HG03175 (cell line): ENCODE results near the gene STIP1.

ENCODE experiments used
- ATAC-seq: cut with Tn5 transposase; IDR thresholded peaks from one replicate; pipeline ENCODE4 v1.9.1; 2021; ENCODE audit warnings: mild to moderate bottlenecking, moderate library complexity; ENCODE audit not compliant: unreplicated experiment

The STIP1 gene

DNA sequence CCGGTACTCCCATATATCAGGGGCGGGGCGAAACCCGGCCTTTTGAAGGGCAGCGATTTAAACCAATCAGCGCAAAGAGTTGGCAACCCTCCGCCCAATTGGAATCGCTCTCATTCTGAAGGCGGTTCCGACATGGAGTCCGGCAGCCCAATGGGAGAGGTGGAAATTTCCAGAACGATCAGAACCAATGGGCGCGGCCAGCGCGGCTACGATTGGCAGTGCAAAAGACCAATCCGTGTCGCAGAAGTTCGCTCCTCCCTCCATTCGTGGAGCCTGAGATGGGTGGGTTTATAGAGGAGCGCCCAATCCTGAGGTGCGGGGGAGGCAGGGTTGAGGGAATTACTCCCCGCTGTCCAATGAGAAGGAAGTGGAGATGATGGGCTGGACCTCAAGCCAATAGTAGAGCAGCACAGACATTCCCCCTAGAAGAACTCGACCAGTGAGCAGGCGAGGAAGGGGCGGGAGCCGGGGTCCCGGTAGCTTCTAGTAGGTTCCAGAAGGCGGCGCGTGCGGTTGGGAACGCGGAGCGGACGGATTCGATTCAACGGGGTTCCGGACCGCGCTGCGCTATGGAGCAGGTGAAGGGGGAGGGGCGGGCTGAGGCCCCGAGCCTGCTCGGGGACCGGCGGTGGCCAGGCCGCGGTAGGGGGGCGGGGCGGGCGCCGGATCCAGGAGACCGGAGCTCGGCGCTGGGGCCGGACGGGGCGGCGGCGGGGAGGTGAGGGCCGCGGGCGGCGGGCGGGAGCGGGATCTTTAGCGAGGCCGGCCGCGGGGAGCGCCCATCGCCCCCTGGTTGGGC, at the start of gene STIP1:
Gene STIP1, plus strand, starts transcription at position 479 of the 799 bp plus-strand sequence. Its CDS starts 91 bp downstream, at position 570.
- ATAC-seq: peak; percentile 86

DNA sequence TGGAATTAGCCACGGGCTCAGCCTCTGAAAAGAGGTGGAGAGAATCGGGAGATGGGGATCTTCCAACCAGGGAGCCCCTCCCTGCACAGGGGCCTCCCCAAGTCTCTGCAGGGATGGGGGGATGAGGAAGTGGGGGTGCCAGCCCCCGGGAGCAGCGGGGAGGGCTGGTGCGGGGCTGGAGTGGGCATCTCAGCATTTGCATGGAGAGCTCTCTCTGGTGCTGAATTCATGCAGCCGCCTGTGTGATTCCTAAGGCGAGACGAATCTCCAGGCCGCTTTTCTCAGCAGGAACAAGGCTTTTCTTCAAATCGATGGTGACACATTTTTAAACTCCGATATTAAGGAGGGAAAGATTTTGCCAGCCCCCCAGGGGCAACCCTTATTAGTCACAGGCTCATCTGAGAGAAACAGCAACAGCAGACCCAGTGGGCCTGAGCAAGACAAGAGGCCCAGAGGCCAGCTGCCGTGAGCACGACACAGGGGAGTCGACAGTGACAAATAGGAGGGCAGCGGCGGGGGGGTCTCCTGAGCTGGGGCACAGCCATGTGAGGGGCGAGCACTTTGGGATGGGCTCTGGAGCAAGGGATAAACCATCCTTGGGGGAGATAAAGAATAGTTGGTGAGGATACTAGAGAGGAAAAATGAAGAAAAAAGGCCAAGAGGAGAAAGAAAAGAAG, 49.1 kb upstream of the STIP1 start:
- ATAC-seq: no peak

DNA sequence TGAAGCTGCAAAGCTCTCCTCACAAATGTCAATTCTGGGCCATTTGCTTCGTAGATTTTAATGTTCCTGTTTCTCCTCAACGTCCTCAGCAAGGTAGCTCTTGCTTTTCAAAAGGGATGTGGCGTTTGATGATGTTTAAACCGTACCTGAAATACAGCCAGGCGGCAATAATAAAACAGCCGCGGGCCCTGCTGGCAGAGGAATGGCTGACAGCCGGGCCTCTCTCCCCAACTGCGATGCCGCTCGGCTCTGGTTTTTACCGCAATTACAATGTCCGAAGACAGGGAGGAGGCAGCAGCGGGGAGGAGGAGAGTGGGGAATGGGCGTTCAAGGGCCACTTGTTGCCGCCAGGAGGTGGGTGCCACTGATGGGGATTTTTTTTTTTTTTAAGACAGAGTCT, 47.6 kb upstream of the STIP1 start:
- ATAC-seq: no peak

DNA sequence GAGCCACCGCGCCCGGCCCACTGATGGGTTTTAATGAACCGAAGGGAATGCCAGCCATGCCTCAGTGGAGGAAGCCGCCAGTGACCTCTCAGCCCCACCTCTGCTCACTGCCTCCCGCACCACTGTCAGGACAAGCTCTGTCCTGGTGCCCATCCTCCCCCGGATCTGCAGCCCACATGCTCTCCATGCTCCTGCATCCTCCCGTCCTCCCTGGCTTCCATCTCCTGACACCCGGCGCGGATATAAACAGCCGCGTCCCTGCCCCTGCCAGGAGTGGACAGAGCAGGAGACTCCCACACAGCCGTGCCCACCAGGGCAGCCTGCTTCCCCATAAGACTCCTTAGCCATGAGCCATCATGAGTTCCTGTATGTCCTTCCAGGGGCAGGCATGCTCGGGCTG, 46.9 kb upstream of the STIP1 start:
- no peak for ATAC-seq

DNA sequence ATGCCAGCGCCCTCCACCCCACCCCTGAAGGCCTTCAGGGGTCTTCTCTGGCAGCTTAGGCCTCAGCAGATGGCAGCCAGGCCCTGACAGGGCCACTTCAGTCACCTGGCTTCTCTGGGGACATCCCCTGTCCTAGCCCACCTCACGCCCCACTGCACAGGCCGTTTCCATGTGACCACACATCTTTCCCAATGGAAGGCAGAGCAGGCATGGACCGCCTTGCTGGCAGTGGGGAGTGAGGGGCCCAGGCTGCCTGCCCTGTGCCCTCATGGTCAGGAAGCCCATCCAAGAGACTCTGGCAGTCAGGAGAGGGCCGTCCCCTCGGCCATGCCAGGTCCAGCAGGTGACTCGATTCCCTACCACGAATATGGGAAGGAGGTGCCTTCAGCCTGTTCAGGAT, 45.9 kb upstream of the STIP1 start:
- no peak for ATAC-seq

DNA sequence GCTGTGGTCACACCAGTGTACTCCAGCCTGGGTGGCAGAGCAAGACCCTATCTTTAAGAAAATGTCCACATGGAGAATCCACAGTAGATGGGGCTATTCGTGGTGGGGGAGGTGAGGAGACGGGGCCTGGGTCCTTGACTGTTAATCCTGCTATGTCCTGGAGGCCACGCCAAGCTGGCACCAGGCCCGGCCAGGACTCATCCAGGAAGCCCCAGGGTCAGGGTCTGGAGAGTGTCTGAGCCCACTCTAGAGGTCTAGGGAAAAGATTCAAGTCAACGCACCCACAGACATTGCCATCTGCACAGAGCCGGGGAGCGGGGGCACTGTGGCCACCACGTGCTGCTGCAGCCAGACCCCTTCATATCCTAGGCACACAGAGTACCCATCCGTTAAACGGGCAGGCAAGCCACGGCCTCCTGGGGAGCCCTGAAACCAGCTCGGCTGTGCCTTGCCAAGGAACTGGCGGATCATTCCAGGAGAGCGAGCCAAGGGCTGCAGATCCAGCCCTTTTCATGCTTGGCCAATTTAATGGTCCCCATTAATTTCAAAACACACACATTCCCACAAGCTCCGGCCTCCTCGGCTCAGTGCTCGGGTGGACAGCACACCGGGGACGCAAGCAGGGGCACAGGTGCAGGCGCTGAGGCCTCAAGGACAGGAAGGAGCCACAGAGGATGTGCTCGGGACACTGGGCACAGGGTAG, 44.7 kb upstream of the STIP1 start:
- no peak for ATAC-seq

DNA sequence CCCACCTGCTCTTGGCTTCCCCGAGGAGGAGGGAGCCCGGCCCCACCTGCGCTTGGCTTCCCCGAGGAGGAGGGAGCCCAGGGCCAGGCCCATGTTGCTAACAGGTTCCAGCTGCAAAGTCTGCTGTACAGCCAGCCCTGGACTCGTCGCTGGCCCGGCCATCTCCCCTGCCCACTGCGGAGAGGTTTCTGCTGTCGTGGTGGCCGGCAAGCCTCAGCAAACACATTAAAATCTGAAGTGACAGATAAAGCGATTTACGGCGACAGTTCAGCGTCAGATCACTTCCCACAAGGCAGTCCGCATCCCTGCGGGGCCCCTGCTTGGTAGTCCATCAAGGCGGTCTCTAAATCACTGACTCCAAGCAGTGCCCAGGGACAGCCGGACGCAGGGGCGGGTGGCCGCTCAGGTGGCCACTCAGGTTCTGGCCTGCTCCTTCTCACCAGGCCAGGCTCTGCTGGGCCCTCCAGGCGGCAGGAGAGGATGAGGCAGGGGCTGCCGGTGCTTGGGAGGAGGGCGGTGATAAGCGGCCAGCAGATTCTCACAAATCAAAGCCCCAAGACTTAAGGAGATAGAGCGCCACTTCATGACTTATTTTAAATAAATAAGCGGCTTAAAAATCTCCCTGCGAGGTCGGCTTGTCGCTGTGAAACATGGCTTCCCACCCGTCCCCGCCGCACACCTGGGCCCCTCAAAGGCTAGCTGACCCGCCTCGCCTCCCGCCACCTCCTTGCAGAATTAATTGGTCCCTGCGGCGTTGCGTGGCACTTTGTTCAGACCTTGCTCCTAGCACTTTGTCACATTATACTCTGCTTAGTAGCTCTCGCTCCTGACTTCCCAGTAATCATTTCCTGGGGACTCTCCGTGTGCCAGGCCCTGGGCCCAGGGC, 41.1 kb upstream of the STIP1 start:
- no peak for ATAC-seq

DNA sequence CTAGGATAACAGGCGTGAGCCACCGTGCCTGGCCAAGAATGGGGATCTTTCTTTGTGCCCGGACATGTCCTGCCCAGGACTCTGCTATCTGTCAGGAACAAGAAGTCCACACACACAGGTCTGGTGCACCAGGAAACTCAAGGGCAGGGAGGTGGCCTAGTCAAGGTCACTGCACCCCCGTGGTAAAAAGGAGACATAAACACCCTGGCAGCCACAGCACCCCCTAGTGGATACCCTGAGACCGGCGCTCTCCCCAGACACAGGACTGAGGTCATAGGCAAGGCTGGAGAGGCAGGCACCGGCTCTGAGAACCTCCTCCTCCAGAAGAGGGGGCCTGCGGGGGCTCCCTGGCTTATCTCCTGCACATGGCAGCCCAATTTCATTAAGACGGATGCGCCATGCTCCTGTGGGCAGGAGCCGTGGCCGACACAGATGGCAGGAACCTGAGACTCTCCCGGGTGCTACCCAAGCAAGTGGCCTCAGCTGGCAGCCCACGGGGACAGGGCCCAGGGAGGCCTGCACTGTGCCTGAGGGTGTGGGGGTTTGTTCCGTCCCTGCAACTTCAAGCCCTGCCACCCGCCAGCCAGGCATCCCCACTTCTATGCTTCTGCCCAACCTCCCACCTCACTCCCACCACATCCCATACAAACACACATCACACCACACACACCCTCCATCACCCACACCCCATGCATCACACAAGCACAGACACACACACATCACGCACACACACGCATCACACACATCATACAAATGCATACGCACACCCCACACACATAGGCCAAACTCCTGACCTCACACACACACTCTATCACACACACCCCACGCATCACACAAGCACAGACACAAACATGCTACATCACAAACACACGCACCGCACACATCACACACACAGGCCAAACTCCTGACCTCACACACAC, 39.7 kb upstream of the STIP1 start:
- ATAC-seq: no peak

DNA sequence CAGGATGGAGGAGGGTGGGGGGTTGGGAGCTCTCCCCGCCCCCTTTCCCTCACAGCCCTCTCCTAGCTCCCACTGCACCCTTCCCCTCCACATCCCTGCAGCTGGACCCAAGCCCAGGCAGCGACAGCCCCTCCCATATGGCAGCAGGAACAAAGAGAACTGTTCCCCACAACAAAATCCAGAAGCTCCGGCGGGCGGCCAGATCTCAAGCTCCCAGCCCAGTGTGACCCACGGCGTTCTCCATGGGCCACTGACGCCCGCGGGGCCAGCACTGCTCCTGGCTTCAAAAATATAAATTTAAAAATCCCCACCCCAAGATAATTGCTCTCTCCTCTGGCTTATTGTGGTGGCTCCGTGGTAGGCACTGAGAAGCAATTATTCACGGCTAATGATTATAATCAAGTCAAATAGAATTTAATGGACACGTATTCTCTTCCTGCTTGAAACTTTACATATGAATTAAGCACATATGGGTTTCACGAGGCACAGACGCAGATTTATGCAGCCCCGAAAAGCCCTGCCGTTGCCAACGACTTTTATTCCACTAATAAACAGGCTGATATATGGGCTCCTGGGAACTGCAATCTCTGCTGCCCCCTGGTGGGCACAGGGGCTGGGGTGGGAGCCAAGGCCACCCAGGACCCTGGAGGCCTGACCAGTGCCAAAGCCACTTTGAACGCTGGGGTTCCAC, 37.6 kb upstream of the STIP1 start:
- no peak for ATAC-seq

DNA sequence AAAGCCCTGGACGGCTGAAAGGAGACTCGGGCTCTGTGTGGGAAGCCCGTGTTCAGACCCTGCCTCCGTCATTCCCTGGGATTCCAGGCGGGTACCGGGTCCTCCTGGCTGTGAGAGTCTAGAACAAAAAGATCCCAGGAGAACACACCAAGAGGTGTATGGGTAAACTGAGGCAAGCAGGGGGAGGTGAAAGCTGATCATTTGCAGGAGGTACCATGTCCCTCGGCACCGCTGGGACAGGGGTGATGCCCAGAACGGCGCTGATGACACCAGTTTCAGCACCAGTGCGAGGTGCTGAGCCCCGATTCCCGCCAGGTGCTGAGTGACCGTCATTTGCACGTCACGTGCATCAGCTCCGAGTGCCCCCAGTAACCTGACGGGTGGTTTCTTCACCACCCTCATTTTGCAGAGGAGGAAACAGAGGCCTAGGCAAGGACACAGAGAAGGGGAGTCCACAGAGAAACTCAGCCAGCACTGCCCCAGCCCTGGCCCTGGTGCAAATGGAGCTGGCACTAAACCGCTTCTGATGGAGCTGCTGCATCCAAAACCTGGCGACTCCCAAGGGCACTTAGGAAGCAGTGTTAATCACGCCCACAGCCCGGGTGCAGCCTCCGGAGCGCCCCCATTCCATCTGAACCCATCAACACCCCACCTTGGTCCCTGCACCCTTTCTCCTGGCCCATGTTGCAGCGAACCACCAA, 36.9 kb upstream of the STIP1 start:
- no peak for ATAC-seq

DNA sequence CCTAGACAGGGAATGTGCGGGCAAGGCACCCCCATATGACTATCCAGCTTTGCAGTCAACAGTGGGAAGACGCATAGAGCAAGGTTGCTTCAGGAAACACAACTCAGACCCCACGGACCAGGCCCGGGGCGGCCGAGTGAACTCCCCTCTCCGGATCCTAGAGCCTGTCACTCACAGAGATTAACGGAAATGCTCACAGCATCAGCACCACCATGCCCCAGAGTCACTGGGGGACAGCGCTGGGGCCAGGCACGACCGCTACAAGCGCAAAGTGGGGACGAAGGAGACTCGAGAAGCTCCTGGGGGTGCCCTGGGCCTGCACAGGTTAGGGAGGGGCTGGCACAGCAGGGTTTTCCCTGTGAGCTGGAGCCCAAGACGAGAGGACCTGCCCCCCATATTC, 35.9 kb upstream of the STIP1 start:
- ATAC-seq: no peak

DNA sequence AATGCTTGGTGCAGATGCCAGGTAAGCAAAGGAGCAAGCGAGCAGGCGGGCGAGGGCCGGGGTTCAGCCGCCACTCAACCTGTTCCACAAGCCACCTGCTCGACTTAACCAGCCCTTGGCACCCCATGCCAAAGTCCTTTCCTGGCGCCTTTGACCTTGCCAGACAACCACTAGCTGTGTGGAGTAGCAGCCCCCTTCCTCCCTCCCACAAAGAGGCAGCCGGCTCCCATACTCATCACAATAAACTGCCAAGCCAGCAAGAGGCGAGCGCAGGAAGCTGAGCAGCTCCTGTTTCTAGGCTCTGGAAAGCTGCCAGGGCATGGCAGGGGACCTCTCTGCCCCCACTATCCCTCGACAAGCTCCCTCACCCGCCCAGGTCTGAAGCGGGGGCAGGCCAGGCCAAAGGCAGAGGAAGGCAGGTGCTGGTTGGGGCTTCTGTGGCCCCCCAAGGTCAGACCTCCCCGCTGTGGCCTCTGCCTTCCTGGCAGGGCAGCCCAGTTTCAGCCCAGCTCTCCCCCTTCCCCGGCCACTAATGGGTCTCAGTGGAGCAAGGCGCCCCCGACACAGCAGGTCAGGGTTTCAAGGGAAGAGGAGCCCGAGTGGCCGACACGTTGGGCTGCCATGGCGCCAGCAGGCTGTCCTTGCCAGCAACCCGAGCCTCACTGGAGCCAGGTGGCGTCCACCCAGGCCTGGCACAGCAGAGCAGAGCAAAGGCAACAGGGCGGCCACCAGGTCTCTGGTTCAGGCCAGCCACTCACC, 35.3 kb upstream of the STIP1 start:
- ATAC-seq: no peak

DNA sequence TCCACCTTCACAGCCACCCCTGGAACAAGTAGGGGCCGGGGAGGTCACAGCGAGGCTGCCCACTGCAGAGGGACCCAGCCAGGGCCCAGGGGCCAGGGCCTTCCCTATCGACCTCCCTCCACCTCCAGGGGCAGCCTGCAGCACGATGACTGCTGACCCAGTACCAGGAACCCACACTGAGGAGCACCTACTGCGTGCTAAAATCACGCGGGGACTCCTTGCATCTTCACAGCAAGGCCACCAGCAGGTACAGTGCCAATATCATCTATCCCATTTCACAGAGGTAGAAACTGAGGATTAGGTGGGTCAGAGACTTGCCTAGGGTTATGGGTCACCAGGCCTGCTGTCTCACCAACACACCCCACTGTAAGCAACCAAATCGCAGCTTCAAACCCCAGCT, 34.6 kb upstream of the STIP1 start:
- ATAC-seq: no peak

DNA sequence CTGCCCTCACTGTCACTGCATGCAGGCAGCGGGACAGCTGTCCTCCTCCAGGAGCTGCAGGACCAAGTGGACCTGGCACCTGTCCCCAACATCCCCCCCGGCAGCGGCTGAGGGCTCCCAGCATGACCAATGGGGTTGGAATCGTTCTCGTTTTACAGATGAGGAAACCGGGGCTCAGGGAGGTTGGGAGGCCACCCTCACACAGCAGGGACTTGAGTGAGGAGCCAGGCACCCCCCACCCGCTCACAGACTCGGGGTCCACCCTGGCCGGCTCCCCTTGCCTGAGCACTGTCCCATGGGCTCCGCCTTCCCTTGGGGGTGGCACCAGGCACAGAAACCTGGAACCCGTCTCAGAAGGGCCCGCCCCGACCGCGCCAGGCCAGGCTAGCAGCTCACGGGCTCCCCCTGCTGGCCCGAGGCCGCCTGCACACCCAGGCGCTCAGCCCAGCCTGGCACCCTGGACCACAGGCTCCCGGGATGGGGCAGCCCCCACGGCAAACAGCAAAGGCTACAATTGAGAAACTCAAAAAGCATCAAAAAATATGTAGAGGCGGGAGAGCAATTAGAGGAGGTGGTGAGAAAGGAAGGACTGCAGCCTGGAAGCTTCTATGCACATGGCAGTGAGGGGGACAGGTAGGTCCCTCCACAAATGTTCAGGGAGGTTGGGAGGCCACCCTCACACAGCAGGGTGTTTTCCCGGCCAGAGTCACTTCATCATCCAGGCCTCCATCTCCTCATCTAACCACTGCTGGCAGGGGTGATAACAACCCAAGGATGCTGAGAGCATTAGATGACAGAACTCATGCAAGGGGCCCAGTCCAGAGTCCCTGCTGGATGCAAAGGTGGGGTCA, 32.9 kb upstream of the STIP1 start:
- no peak for ATAC-seq

DNA sequence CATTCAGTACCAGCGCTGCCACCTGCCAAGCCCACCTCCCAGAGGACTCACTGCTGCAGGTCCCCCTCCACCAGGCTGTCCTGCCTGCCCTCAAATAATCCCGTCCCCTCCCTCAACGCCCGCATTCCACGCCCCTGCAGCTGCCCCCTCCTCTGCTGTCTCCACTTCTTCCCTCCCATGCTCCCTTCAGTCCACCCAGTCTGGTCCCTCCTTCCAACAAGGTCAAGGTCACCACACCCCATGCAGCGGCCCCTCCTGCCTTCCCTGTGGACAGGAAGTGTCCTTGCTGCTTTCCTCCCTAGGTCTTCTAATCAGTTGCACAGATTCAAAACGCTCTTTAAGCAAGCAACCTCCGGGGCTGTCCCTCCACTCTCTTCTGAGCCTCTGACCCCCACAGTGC, 32.2 kb upstream of the STIP1 start:
- no peak for ATAC-seq

DNA sequence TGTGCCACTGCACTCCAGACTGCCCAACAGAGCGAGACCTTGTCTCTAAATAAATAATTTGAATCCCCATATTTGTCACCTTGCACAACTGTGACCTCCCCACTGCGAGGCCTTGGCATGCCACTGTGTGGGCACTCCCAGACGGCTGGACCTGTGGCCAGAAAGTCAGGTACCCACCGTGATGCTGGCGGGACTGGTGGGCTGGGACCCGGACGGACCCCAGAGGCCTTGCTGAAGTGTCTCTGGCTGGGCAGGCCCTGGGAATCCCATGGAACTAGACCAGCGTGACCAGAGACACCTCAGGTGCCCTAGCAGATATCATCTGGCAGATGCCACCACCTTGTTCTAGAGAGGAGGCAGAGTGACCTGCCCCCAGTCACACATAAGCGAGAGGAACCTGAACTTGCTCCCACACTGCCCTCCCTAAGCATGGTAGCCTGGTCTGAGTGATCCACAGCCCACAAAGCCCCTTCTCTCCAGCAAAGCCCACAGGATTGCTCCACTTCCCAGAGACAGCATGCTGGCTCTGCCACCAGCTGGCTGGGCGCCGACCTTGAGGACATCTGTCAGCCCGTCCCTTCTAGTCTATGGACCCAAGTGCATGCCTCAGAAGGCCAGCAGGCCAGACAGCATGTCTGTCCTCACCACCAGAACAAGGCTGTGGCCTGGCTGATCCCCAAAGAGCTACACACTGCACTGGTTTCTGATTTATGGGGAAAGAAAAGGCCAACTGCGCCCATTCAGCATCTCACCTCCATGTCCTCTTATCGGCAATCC, 29.5 kb upstream of the STIP1 start:
- no peak for ATAC-seq
